Adrenal gland (tissue), 5 donors: ENCODE results near the gene SPAG16.

Source experiments
- CTCF ChIP-seq, 6 experiments: fragments of 450-650 bp in 4 of 6; fragments of 200-600 bp in 2 of 6; sonication (generic) in 1 of 6; IDR thresholded peaks; 1 replicate in 5 of 6; 2 replicates in 1 of 6; pipeline versions ENCODE4 v1.5.1 to v1.8.0; 2016 to 2021; ENCODE audit warnings: antibody characterized with exemption in 6 of 6, mild to moderate bottlenecking in 2 of 6, moderate library complexity in 1 of 6
- POLR2A ChIP-seq, 2 donors: fragments of 450-650 bp; IDR thresholded peaks; one replicate each; pipeline ENCODE4 v1.6.1; 2017; ENCODE audit warnings: antibody characterized with exemption in 2 of 2, mild to moderate bottlenecking in 2 of 2, moderate library complexity in 1 of 2
- donor health status: DM: no; HTN: no; CAD: no.

DNA sequence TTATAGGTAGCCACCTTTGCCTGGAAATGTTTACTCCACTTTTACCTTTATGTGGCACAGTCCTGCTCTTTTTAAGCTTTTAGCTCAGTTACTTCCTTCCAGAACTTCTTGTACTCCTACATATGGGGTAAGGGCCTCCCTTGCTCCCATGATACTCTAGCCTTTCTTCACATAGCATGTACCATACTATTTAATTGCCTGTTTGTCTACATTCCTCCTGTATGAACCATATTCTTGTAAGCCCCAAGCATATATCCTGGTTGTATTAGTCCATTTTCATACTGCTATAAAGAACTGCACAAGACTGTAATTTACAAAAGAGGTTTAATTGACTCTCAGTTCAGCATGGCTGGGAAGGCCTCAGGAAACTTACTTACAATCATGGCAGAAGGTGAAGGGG lies 1035.9 kb downstream of the SPAG16 start:
- TF ChIP-seq POLR2A (IDR thresholded peaks at IDR 0.05) = no peak
- TF ChIP-seq CTCF (IDR thresholded peaks at IDR 0.05) = no peak
